ENCODE data around the gene PRR20E.
"Not testable (repeated sequence)": the region's sequence is repeated elsewhere in the genome, so short reads cannot be mapped to it uniquely, and the experiment has no call there.

The PRR20E gene

DNA sequence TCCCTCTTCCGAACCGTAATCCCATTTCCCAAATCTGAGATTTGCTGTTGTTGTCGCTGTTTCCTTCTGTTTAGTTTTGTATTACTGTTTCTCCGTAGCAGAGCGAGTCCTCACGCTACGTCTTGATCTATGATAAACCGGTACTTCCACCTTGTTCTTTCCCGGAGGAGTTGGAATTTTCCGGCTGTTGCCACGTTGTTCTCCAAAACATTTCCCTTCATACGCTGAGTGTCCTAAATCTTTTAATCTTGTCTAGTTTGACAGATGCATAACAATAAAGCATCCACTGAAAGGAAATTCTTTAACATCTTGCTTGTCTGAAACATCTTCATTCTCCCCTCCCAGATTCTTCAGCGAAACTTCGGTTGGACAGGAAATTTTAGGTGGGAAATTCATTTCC, 18.9 kb upstream of the PRR20E start:
- H3K9me3 ChIP-seq (ENCODE audit: control insufficient read depth, insufficient read depth, low read depth, low read length); CTCF ChIA-PET; POLR2A ChIA-PET; H3K4me1 ChIP-seq (ENCODE audit: control insufficient read depth, insufficient read depth, low read length); H3K4me3 ChIP-seq (ENCODE audit: low read depth, low read length); H3K36me3 ChIP-seq (ENCODE audit: control insufficient read depth in 2 of 2, insufficient read depth in 1 of 2, low read length in 2 of 2); H3K27ac ChIP-seq (ENCODE audit: extremely low read depth, low read depth, low read length): not testable (repeated sequence)

DNA sequence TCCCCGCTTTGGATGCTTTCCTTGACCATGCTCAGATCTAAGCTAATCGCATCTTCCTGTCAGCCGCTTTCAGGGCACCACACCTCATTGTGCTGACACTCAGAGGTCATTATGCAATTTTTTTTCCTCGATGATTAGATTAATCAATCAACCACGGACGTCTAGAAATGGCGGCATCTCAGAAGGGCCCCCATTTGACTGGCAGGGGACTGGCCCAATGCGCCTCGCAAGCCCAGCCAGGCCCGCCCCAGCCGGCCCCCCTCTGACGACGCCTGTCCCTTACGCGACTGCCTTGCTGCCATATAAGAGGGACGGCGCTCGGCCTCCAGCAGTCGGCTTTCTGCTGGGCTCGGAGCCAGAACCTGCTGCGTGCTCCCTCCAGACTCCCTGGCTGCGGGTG, 13.2 kb upstream of the PRR20E start, which contains the start of gene PRR20C:
Gene PRR20C, plus strand, starts transcription at position 301 of the 400 bp plus-strand sequence. CDS start 387 bp downstream, outside the sequence.
- H3K36me3 ChIP-seq (ENCODE audit: control insufficient read depth in 2 of 2, insufficient read depth in 1 of 2, low read length in 2 of 2); CTCF ChIA-PET; H3K27ac ChIP-seq (ENCODE audit: extremely low read depth, low read depth, low read length); H3K9me3 ChIP-seq (ENCODE audit: control insufficient read depth, insufficient read depth, low read depth, low read length); POLR2A ChIA-PET; H3K4me1 ChIP-seq (ENCODE audit: control insufficient read depth, insufficient read depth, low read length); H3K4me3 ChIP-seq (ENCODE audit: low read depth, low read length): not testable (repeated sequence)

DNA sequence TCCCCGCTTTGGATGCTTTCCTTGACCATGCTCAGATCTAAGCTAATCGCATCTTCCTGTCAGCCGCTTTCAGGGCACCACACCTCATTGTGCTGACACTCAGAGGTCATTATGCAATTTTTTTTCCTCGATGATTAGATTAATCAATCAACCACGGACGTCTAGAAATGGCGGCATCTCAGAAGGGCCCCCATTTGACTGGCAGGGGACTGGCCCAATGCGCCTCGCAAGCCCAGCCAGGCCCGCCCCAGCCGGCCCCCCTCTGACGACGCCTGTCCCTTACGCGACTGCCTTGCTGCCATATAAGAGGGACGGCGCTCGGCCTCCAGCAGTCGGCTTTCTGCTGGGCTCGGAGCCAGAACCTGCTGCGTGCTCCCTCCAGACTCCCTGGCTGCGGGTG, 6.7 kb upstream of the PRR20E start, which contains the start of gene PRR20D:
Gene PRR20D, plus strand, starts transcription at position 301 of the 400 bp plus-strand sequence. CDS start 387 bp downstream, outside the sequence.
- H3K4me1 ChIP-seq (ENCODE audit: control insufficient read depth, insufficient read depth, low read length); H3K36me3 ChIP-seq (ENCODE audit: control insufficient read depth in 2 of 2, insufficient read depth in 1 of 2, low read length in 2 of 2); CTCF ChIA-PET; POLR2A ChIA-PET; H3K27ac ChIP-seq (ENCODE audit: extremely low read depth, low read depth, low read length); H3K4me3 ChIP-seq (ENCODE audit: low read depth, low read length); H3K9me3 ChIP-seq (ENCODE audit: control insufficient read depth, insufficient read depth, low read depth, low read length): not testable (repeated sequence)

DNA sequence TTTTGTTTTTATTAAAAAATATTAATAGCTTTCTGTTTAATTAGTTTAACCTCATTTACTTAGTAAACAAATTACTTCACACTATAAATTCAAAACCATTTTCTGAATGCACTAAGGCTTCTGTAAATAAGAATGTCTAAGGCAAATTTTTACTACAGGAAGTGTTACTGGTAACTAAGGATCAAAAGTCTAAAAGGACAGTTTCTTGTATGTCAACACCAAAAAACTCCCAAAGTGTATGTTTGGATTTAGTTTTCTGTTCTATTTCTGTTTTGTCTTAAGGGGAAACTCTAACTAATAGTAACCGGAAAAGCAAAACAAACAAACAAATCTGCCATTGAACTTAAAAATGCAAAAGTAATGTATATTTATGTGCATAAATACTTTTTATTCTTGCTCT, 24.7 kb downstream of the PRR20E start:
- ChIA-PET POLR2A (no interaction called here), CTCF (no interaction called here)
- H3K27ac ChIP-seq (ENCODE audit: extremely low read depth, low read depth, low read length): no peak overlapping the region
- no peaks in the 10 kb centered on the region for H3K4me1 ChIP-seq (ENCODE audit: control insufficient read depth, insufficient read depth, low read length)
- H3K9me3 ChIP-seq (ENCODE audit: control insufficient read depth, insufficient read depth, low read depth, low read length): no peaks in the 10 kb centered on the region
- no peaks in the 10 kb centered on the region for H3K36me3 ChIP-seq (ENCODE audit: control insufficient read depth in 2 of 2, insufficient read depth in 1 of 2, low read length in 2 of 2)
- H3K4me3 ChIP-seq (ENCODE audit: low read depth, low read length): no peak overlapping the region
- TF ChIP-seq, protein P1, sequence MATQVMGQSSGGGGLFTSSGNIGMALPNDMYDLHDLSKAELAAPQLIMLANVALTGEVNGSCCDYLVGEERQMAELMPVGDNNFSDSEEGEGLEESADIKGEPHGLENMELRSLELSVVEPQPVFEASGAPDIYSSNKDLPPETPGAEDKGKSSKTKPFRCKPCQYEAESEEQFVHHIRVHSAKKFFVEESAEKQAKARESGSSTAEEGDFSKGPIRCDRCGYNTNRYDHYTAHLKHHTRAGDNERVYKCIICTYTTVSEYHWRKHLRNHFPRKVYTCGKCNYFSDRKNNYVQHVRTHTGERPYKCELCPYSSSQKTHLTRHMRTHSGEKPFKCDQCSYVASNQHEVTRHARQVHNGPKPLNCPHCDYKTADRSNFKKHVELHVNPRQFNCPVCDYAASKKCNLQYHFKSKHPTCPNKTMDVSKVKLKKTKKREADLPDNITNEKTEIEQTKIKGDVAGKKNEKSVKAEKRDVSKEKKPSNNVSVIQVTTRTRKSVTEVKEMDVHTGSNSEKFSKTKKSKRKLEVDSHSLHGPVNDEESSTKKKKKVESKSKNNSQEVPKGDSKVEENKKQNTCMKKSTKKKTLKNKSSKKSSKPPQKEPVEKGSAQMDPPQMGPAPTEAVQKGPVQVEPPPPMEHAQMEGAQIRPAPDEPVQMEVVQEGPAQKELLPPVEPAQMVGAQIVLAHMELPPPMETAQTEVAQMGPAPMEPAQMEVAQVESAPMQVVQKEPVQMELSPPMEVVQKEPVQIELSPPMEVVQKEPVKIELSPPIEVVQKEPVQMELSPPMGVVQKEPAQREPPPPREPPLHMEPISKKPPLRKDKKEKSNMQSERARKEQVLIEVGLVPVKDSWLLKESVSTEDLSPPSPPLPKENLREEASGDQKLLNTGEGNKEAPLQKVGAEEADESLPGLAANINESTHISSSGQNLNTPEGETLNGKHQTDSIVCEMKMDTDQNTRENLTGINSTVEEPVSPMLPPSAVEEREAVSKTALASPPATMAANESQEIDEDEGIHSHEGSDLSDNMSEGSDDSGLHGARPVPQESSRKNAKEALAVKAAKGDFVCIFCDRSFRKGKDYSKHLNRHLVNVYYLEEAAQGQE (tag by site-specific recombination; IDR thresholded peaks at IDR 0.05): no peak

DNA sequence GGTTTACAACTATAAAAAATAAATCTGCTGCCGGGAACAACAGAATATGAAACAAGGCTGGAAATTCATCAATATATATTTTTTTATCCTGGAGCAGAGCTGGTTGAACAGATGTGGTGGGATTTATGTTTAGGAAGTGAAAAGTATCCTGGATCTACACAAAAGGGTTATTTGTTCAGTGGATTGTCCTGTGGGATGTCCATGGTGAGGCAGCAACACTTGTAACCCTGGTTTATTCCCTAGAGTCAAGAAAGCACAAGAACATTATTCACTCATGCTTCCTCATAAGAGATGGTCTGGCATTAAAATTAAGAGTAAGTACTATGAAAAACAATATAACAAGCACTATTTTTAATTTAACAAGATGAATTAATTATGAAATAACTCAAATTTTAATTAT, 46.0 kb downstream of the PRR20E start:
- H3K4me1 ChIP-seq (ENCODE audit: control insufficient read depth, insufficient read depth, low read length): no peaks in the 10 kb centered on the region
- H3K27ac ChIP-seq (ENCODE audit: extremely low read depth, low read depth, low read length): no peak overlapping the region
- no peaks in the 10 kb centered on the region for H3K36me3 ChIP-seq (ENCODE audit: control insufficient read depth in 2 of 2, insufficient read depth in 1 of 2, low read length in 2 of 2)
- no peaks in the 10 kb centered on the region for H3K9me3 ChIP-seq (ENCODE audit: control insufficient read depth, insufficient read depth, low read depth, low read length)
- H3K4me3 ChIP-seq (ENCODE audit: low read depth, low read length): no peak overlapping the region
- CTCF ChIA-PET: no interaction called here
- POLR2A ChIA-PET: no interaction called here
- no peak for TF ChIP-seq ZNF132 (tag by site-specific recombination; IDR thresholded peaks at IDR 0.05; ENCODE audit: borderline replicate concordance)
- no peak for TF ChIP-seq YY1 (tag by site-specific recombination; IDR thresholded peaks at IDR 0.05)
- TF ChIP-seq ZNF354C (tag by site-specific recombination; IDR thresholded peaks at IDR 0.05; ENCODE audit: borderline replicate concordance, low read depth): no peak
- TF ChIP-seq ZNF510 (tag by site-specific recombination; IDR thresholded peaks at IDR 0.05; ENCODE audit: insufficient replicate concordance): no peak
- no peak for TF ChIP-seq ZEB2 (tag by site-specific recombination; IDR thresholded peaks at IDR 0.05)
- TF ChIP-seq HOXD13 (CRISPR knock-in tag; IDR thresholded peaks at IDR 0.05; ENCODE audit: borderline replicate concordance): no peak

Measured in HEK293 (cell line).